ENCODE measurements around the gene AHNAK.
"Not testable (repeated sequence)": the region's sequence is repeated elsewhere in the genome, so short reads cannot be mapped to it uniquely, and the experiment has no call there.

AHNAK gene

DNA sequence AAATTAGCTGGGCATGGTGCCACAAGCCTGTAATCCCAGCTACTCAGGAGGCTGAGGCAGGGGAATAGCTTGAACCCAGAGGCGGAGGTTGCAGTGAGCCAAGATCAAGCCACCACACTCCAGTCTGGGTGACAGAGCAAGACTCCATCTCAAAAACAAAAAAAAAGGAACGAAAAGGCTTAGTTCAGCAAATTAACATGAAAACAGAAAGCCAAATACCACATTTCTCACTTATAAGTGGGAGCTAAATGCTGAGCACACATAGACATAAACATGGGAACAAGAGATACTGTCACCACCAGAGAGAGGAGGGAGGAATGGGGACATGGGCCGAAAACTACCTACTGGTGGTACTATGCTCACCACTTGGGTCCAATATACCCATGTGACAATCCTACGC is 89.1 kb downstream of the AHNAK start:
- TF ChIP-seq, protein P1, sequence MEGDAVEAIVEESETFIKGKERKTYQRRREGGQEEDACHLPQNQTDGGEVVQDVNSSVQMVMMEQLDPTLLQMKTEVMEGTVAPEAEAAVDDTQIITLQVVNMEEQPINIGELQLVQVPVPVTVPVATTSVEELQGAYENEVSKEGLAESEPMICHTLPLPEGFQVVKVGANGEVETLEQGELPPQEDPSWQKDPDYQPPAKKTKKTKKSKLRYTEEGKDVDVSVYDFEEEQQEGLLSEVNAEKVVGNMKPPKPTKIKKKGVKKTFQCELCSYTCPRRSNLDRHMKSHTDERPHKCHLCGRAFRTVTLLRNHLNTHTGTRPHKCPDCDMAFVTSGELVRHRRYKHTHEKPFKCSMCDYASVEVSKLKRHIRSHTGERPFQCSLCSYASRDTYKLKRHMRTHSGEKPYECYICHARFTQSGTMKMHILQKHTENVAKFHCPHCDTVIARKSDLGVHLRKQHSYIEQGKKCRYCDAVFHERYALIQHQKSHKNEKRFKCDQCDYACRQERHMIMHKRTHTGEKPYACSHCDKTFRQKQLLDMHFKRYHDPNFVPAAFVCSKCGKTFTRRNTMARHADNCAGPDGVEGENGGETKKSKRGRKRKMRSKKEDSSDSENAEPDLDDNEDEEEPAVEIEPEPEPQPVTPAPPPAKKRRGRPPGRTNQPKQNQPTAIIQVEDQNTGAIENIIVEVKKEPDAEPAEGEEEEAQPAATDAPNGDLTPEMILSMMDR (IDR thresholded peaks at IDR 0.05; ENCODE audit: low read depth, low read length), result no peak
- H3K4me3 ChIP-seq (ENCODE audit: low read depth, low read length), result no peak overlapping the region

DNA sequence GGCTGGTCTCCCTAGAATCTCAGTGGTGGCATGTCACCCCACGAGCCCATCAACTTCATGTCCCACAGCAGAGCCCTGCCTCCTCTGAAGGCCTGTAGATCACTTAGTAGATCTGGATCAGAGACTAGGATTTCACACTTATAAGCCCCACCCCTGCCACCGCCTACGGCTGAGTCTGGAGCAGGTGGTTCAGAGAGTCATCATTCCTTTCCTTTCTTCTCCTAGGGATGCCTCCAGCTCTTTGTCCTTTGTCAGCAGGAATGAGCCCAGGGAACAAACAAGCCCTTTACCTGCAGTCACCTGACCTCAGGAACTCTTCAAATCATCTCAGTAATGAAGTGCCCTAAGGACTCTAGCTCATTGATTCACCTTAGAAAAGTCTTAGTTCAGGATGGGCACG is 90.0 kb downstream of the AHNAK start:
- TF ChIP-seq, protein P1 (IDR thresholded peaks at IDR 0.05; ENCODE audit: low read depth, low read length), result no peak
- no peak overlapping the region for H3K4me3 ChIP-seq (ENCODE audit: low read depth, low read length)

DNA sequence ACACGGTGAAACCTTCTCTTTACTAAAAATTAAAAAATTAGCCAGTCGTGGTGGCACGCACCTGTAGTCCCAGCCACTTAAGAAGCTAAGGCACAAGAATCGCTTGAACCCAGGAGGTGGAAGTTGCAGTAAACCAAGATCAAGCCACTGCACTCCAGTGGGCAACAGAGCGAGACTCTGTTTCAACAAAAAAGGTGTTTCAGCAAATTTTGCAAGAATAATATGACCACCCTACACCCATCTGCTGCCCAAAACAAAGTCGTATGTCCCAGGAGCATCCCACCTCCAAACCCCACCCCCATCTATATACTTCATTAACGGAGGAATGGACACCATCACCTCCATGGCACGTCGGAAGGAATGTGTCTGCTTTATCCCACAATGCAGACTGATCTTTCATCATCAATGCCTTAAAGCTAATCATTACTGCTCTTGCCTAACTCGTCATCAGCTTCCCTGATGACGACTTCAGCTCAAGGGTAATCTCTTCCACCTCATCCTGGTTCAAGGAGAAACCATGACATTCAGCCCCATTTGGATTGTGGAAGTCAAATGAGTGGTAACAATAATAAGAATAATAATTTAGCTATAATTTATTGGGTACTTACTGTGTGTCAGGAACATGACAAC is 93.7 kb downstream of the AHNAK start:
- TF ChIP-seq, protein P1 (IDR thresholded peaks at IDR 0.05; ENCODE audit: low read depth, low read length), result no peak
- no peak overlapping the region for H3K4me3 ChIP-seq (ENCODE audit: low read depth, low read length)

DNA sequence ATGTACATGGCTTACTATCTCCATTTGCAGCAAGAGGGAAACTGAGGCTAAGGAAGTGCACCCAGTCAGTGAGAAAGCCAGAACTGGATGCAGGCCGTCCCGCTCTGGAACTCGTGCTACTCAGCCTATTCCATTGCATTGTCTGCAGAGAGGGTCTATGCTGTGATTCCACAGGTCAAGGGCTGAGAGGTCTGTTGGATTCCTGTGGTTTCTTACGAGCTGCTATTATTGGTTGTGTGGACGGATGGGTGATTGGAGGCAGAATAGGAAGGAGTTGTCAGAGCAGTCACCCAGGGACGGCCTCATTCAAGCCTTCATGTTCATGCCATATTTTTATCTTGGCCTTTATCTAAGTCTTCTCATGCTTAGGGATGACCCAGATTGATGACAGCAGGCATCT is 94.3 kb downstream of the AHNAK start:
- TF ChIP-seq, protein P1 (IDR thresholded peaks at IDR 0.05; ENCODE audit: low read depth, low read length), result no peak
- no peak overlapping the region for H3K4me3 ChIP-seq (ENCODE audit: low read depth, low read length)

DNA sequence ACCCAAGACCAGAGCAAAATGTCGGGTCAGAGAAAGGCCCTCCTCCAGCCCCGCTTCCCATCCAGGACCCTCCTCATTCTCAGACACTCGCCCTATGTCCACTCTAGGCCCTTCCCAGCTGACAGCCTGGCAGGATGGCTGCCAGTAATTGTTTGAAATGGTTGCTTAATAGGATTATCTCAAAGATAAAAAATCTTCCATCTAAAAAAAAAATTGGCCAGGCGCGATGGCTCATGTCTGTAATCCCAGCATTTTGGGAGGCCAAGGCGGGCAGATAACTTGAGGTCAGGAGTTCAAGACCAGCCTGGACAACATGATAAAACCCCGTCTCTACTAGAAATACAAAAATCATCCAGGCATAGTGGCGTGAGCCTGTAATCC is 95.4 kb downstream of the AHNAK start:
- TF ChIP-seq, protein P1 (IDR thresholded peaks at IDR 0.05; ENCODE audit: low read depth, low read length), result no peak
- H3K4me3 ChIP-seq (ENCODE audit: low read depth, low read length), result no peak overlapping the region

DNA sequence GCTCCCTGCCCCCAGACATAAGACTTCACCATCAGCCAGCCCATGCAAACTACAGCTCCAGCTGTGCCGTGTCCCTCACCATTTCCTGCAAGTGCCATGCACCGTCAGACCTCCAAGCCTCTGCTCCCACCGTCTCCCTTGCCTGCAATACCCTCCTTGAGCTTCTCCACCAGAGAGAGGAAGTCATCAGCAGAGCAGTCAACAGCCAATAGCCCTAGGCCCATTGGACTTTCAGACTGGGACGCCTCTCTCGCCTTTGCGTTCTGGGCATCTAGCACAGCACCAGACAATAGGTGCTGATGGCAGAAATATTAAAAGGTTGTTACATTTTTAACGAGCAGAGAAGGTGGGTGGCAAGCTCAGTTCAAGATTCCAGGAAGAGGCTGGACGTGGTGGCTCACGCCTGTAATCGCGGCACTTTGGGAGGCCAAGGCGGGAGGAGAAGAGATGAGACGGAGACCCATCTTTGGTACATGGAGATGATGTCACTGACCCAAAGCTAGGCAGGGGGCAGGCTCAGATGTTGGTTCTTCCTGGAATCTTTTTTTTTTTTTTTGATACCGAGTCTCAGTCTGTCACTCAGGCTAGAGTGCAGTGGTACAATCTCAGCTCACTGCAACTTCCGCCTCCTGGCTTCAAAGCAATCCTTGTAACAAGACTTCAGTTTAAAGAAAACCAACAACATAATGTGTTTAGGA is 95.9 kb downstream of the AHNAK start:
- TF ChIP-seq, protein P1 (IDR thresholded peaks at IDR 0.05; ENCODE audit: low read depth, low read length), result no peak
- no peak overlapping the region for H3K4me3 ChIP-seq (ENCODE audit: low read depth, low read length)

DNA sequence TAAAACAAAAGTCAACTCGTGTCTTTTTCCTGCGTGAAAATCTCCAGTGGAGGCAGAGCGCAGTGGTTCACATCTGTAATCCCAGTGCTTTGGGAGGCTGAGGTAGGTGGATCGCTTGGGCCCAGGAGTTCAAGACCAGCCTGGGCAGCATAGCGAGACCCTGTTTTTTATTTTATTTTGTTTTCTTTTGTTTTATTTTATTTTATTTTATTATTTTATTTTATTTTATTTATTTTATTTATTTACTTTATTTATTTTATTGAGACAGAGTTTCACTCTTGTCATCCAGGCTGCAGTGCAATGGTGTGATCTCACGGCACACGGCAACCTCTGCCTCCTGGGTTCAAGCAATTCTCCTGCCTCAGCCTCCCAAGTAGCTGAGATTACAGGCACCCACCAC is 96.7 kb downstream of the AHNAK start:
- H3K4me3 ChIP-seq (ENCODE audit: low read depth, low read length), result not testable (repeated sequence)

DNA sequence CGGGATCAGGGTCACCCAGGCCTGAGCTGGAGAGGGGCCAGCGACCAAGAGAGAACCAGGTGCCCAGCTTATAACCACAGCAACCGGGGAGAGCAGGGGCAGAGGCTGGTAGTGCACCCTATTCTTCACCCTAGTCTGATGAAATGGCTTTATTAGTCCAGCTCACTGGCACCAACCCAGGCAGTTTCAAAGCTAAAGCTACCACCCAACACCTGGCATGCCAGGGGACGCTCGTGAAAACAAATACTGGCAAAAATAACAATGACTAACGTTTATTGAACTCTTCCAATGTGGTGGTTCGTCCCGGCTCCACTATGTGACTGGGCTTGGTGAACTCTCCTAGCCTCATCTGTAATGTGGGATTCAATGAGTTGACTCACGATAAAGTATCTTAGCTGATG is 97.2 kb downstream of the AHNAK start:
- TF ChIP-seq, protein P1 (IDR thresholded peaks at IDR 0.05; ENCODE audit: low read depth, low read length), result no peak
- H3K4me3 ChIP-seq (ENCODE audit: low read depth, low read length), result no peak overlapping the region
